H1 (cell line): ENCODE data around the gene TEAD4. TPM values are rescaled to one million over a fixed set of nuclear protein-coding genes. Genes with fewer than 3 reads are reported as not detected.

Experiments used
- CTCF ChIA-PET: fragments of 300-600 bp; sonication (Branson Sonifier 250); formaldehyde crosslinking; loops from one replicate; lab custom pipeline; 2021; ENCODE audit not compliant: partially characterized antibody; lab: Charles Lee
- POLR2A ChIA-PET: fragments of 300-600 bp; sonication (Branson Sonifier 250); formaldehyde crosslinking; loops from one replicate; lab custom pipeline; 2021; ENCODE audit warnings: inconsistent platforms; ENCODE audit not compliant: partially characterized antibody; lab: Charles Lee
- DNase-seq, 2 experiments: peaks; one replicate each; pipeline versions ENCODE4 v3.0.0 to v3.0.0-alpha.2; 2010 to 2022; ENCODE audit warnings: low spot score in 2 of 2, low read depth in 1 of 2, mixed read lengths in 1 of 2
- FAIRE-seq: peaks from 2 replicates; lab custom pipeline; 2011; peaks lifted over from hg19 to GRCh38; lab: Jason Lieb, UNC
- H2AFZ ChIP-seq: 2 replicates; pipeline ENCODE4 v1.8.1; 2012; ENCODE audit warnings: low read length, inconsistent platforms
- H2AK5ac ChIP-seq: 2 replicates; pipeline ENCODE4 v1.6.1; 2013; ENCODE audit warnings: low read depth, low read length
- H2BK120ac ChIP-seq: replicated peaks from 2 replicates; pipeline ENCODE3; 2013; ENCODE audit warnings: low read depth, low read length, inconsistent platforms
- H2BK12ac ChIP-seq: 2 replicates; pipeline ENCODE4 v1.6.1; 2013; ENCODE audit warnings: low read depth, low read length
- H2BK15ac ChIP-seq: 2 replicates; pipeline ENCODE4 v1.6.1; 2013; ENCODE audit warnings: low read length
- H2BK20ac ChIP-seq: 2 replicates; pipeline ENCODE4 v1.6.1; 2013; ENCODE audit warnings: low read length
- H2BK5ac ChIP-seq: 2 replicates; pipeline ENCODE4 v1.6.1; 2013; ENCODE audit warnings: low read depth, low read length
- H3K14ac ChIP-seq: 2 replicates; pipeline ENCODE4 v1.6.1; 2013; ENCODE audit warnings: inconsistent platforms; ENCODE audit not compliant: insufficient read length
- H3K18ac ChIP-seq: 2 replicates; pipeline ENCODE4 v1.6.1; 2013; ENCODE audit warnings: low read length; ENCODE audit errors: extremely low read depth
- H3K23ac ChIP-seq: 2 replicates; pipeline ENCODE4 v1.6.1; 2013; ENCODE audit warnings: inconsistent platforms; ENCODE audit not compliant: insufficient read length
- H3K23me2 ChIP-seq: 2 replicates; pipeline ENCODE4 v1.6.1; 2013; ENCODE audit warnings: low read depth, low read length
- H3K27ac ChIP-seq: 2 replicates; pipeline ENCODE4 v1.6.1; 2011; ENCODE audit warnings: low read depth, low read length, inconsistent platforms
- H3K27me3 ChIP-seq, 4 experiments: replicated peaks in 1 of 4; 1 replicate in 1 of 4; 2 replicates in 3 of 4; pipeline versions ENCODE4 v1.6.1 to v1.8.1; 2011 to 2013; ENCODE audit warnings: low read length in 3 of 4, mild to moderate bottlenecking in 3 of 4, inconsistent platforms in 2 of 4, mixed read lengths in 2 of 4, moderate library complexity in 1 of 4; ENCODE audit not compliant: control insufficient read depth in 3 of 4, insufficient read depth in 3 of 4; ENCODE audit errors: extremely low read depth in 1 of 4
- H3K36me3 ChIP-seq, 4 experiments: 2 replicates each; pipeline versions ENCODE4 v1.6.1 to v1.8.1; 2011 to 2013; ENCODE audit warnings: mild to moderate bottlenecking in 4 of 4, low read length in 3 of 4, moderate library complexity in 2 of 4, control low read depth in 1 of 4, inconsistent platforms in 1 of 4; ENCODE audit not compliant: insufficient read depth in 4 of 4, control insufficient read depth in 2 of 4
- H3K4ac ChIP-seq: replicated peaks from 2 replicates; pipeline ENCODE3; 2013; ENCODE audit warnings: low read length, low read depth, mixed read lengths, inconsistent platforms; ENCODE audit not compliant: insufficient read length
- H3K4me1 ChIP-seq, 4 experiments: replicated peaks in 1 of 4; 1 replicate in 1 of 4; 2 replicates in 3 of 4; pipeline versions ENCODE4 v1.6.1 to v1.8.1; 2011 to 2013; ENCODE audit warnings: low read length in 3 of 4, inconsistent platforms in 2 of 4, mixed read lengths in 1 of 4; ENCODE audit not compliant: insufficient read depth in 4 of 4, control insufficient read depth in 3 of 4
- H3K4me2 ChIP-seq, 2 experiments: 2 replicates each; pipeline versions ENCODE4 v1.6.1 to v1.8.1; 2011 to 2013; ENCODE audit warnings: low read depth in 2 of 2, low read length in 2 of 2, control low read depth in 1 of 2, inconsistent platforms in 1 of 2, mild to moderate bottlenecking in 1 of 2; ENCODE audit not compliant: insufficient read depth in 1 of 2
- H3K4me3 ChIP-seq, 4 experiments: fragments of 200-600, 300-600 bp in 1 of 4; sonication (generic), shearing (Covaris generic), sonication (Bioruptor Twin) in 1 of 4; 2 replicates each; pipeline versions ENCODE4 v1.5.1 to v1.8.1; 2011 to 2016; ENCODE audit warnings: low read length in 4 of 4, low read depth in 3 of 4, control low read depth in 2 of 4, inconsistent platforms in 2 of 4, mild to moderate bottlenecking in 2 of 4, mixed read lengths in 1 of 4, moderate library complexity in 1 of 4; ENCODE audit not compliant: insufficient read depth in 2 of 4; ENCODE audit errors: extremely low read depth in 1 of 4
- H3K56ac ChIP-seq: replicated peaks from 2 replicates; pipeline ENCODE3; 2013; ENCODE audit warnings: low read depth, mild to moderate bottlenecking, mixed read lengths, low read length, inconsistent platforms; ENCODE audit not compliant: insufficient read length
- H3K79me1 ChIP-seq: 2 replicates; pipeline ENCODE4 v1.6.1; 2013; ENCODE audit warnings: low read depth, low read length, control low read depth
- H3K79me2 ChIP-seq, 2 experiments: 2 replicates each; pipeline versions ENCODE4 v1.6.1 to v1.8.1; 2012 to 2013; ENCODE audit warnings: low read length in 2 of 2, mild to moderate bottlenecking in 2 of 2, inconsistent platforms in 1 of 2; ENCODE audit not compliant: insufficient read depth in 2 of 2, control insufficient read depth in 1 of 2
- H3K9ac ChIP-seq, 4 experiments: replicated peaks in 1 of 4; 1 replicate in 1 of 4; 2 replicates in 3 of 4; pipeline versions ENCODE4 v1.6.1 to v1.8.1; 2011 to 2013; ENCODE audit warnings: low read depth in 3 of 4, low read length in 3 of 4, control low read depth in 2 of 4, mild to moderate bottlenecking in 2 of 4, moderate library complexity in 2 of 4, inconsistent platforms in 1 of 4; ENCODE audit errors: extremely low read depth in 1 of 4
- H3K9me3 ChIP-seq, 2 experiments: 2 replicates each; pipeline versions ENCODE4 v1.6.1 to v1.8.1; 2012 to 2013; ENCODE audit warnings: mild to moderate bottlenecking in 2 of 2, moderate library complexity in 2 of 2, control low read depth in 1 of 2, inconsistent platforms in 1 of 2, low read depth in 1 of 2, low read length in 1 of 2, mixed read lengths in 1 of 2; ENCODE audit not compliant: insufficient read depth in 2 of 2
- H4K20me1 ChIP-seq, 2 experiments: replicated peaks in 1 of 2; 2 replicates each; pipeline versions ENCODE3 to v1.8.1; 2011 to 2013; ENCODE audit warnings: inconsistent platforms in 2 of 2, low read length in 2 of 2, mild to moderate bottlenecking in 1 of 2; ENCODE audit not compliant: insufficient read depth in 2 of 2, control insufficient read depth in 1 of 2
- H4K5ac ChIP-seq: 2 replicates; pipeline ENCODE4 v1.6.1; 2013; ENCODE audit warnings: low read length, low read depth, mixed read lengths, inconsistent platforms; ENCODE audit not compliant: insufficient read length
- H4K8ac ChIP-seq: 2 replicates; pipeline ENCODE4 v1.8.0; 2013; ENCODE audit warnings: mild to moderate bottlenecking, moderate library complexity, low read length, inconsistent platforms; ENCODE audit not compliant: insufficient read depth; ENCODE audit errors: extremely low read depth
- H4K91ac ChIP-seq: replicated peaks from 2 replicates; pipeline ENCODE3; 2013; ENCODE audit warnings: low read length, mixed read lengths, inconsistent platforms; ENCODE audit not compliant: insufficient read length
- CHD1 ChIP-seq: IDR thresholded peaks from 2 replicates; pipeline ENCODE4 v1.6.1; 2012; ENCODE audit warnings: low read depth, low read length, improper control_type of control experiment
- NANOG ChIP-seq: IDR thresholded peaks from 2 replicates; pipeline ENCODE4 v1.6.1; 2011; ENCODE audit warnings: low read length, low read depth, mild to moderate bottlenecking, inconsistent platforms; ENCODE audit not compliant: insufficient read depth, poor library complexity, severe bottlenecking
- TEAD4 ChIP-seq: IDR thresholded peaks from 2 replicates; pipeline ENCODE4 v1.6.1; 2012; ENCODE audit warnings: low read depth, low read length, inconsistent platforms, mixed read lengths
- whole genome bisulfite sequencing, 2 experiments: shearing (Covaris generic) in 1 of 2; methylation state at CpG; one replicate each; pipeline versions ENCODE4 v1.1.6 to v1.1.7; 2013 to 2015; ENCODE audit warnings: low lambda C conversion rate in 2 of 2, mixed read lengths in 2 of 2, inconsistent platforms in 1 of 2, low coverage in 1 of 2, missing lambda C conversion rate in 1 of 2; ENCODE audit not compliant: insufficient replicate concordance in 2 of 2, insufficient coverage in 1 of 2, insufficient read length in 1 of 2; ENCODE audit errors: extremely low coverage in 1 of 2, missing lambda C conversion rate in 1 of 2; 5-methylcytosine and 5-hydroxymethylcytosine counted together
- polyA plus RNA-seq, 7 experiments: library from polyadenylated mRNA; depleted of rRNA in 3 of 7; stranded (reverse) in 5 of 7; unstranded in 2 of 7; fragments of >200 nt in 5 of 7; fragments of 200-250 nt in 2 of 7; gene quantifications; 1 replicate in 5 of 7; 2 replicates in 1 of 7; 4 replicates in 1 of 7; pipeline versions ENCODE4 v1.2.1 to v1.2.3, GENCODE V29; 2011 to 2013; ENCODE audit warnings: missing spikeins in 2 of 7, mixed read lengths in 2 of 7
- total RNA-seq: library from RNA; stranded (reverse); fragmentation: NEBNext Ultra II Directional; extraction: Animal tissue kit (Norgen Biotek cat#: 25700); gene quantifications from 2 replicates; pipeline ENCODE4 v1.2.1, GENCODE V29; 2021

TEAD4 gene
- total and polyA plus RNA-seq, 2 of the 8 experiments (the other 6 are each of a cell fraction or from before 2014, with no cell fraction given) = 56.7 to 116 TPM

DNA sequence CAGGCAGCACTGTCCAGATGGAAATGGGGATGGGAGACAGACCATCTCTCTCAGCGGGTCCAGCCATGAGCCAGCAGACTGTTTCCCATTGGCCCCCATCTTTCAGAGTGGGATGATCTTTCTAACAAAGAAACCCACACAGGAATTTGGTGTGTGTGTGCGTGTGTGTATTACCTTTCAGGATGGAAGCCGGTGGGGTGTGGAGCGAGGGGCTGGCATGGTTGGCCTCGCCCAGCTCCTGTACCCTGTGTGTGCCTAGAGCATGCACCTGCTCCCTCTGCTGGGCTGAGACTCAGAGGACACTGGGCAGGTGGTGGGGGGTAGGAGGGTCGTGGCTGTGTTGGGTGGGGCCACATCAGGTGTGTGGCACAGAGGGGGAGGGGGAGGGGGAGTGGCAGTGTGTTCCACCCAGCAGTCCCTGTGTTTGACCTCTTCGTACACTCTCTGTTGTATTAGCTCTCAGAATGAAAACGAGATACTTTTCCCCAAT is 85.0 kb downstream of the TEAD4 start:
- Histone ChIP-seq H3K9ac (no peak overlapping the region), H3K4me1 (peaks cover 0 to 5% (median 2%) of the 10 kb centered on the region in 4 experiments; a peak in 4 of 7 replicates), H2BK20ac (no peak overlapping the region), H3K18ac (no peak overlapping the region), H4K5ac (no peak overlapping the region), H3K27ac (no peak overlapping the region), H2AK5ac (no peak overlapping the region), H3K23ac (no peak overlapping the region), H3K4me2 (no peak overlapping the region), H2BK120ac (no peak overlapping the region), H3K23me2 (no peaks in the 10 kb centered on the region), H2BK5ac (0 out of 2 replicates have a peak overlapping the region, but pooled peaks have one; percentile 21), H3K4me3 (no peak overlapping the region), H3K56ac (no peak overlapping the region), H3K14ac (no peak overlapping the region), H3K36me3 (peaks cover 1 to 21% (median 12%) of the 10 kb centered on the region in 4 experiments; a peak in 7 of 8 replicates), H3K9me3 (no peaks in the 10 kb centered on the region), H2AFZ (no peak overlapping the region), H3K27me3 (no peaks in the 10 kb centered on the region), H3K4ac (no peak overlapping the region), H3K79me1 (no peaks in the 10 kb centered on the region), H4K91ac (no peak overlapping the region), H4K8ac (no peak overlapping the region), H2BK15ac (no peak overlapping the region), H4K20me1 (peaks cover 0 to 10% of the 10 kb centered on the region in 2 experiments), H2BK12ac (no peak overlapping the region), H3K79me2 (no peaks in the 10 kb centered on the region)
- CTCF ChIA-PET = interaction anchor here (0.6 kb wide), 1 partner anchor 199 kb away, joined by 3 read pairs; no protein-coding TSS in a partner anchor
- WGBS, 2 experiments = 80% methylated on average over 8 of the region's 8 CpGs; no CpG with 5 or more reads in 1 of the 2 experiments
- DNase-seq (no peak), FAIRE-seq (no peak)
- POLR2A ChIA-PET = interaction anchor here (1.0 to 1.2 kb wide), 2 partner anchors 18 to 81 kb away, joined by 3 read pairs; no protein-coding TSS in a partner anchor
- TF ChIP-seq NANOG (no peak), TEAD4 (no peak), CHD1 (no peak)
